HCT116 (cell line): Measurements from ENCODE around the gene PREX1.

Source experiments
- ATF3 ChIP-seq: IDR thresholded peaks from 2 replicates; pipeline ENCODE4 v1.6.1; 2012
- CTCF ChIP-seq, 3 experiments: fragments of 200-600 bp in 1 of 3; sonication (generic) in 1 of 3; IDR thresholded peaks in 2 of 3; conservative IDR thresholded peaks in 1 of 3; 2 replicates each; pipeline ENCODE4 v1.5.1; 2012 to 2017; ENCODE audit warnings: low read depth in 2 of 3, low read length in 2 of 3, antibody characterized with exemption in 1 of 3, borderline replicate concordance in 1 of 3, control low read depth in 1 of 3, mild to moderate bottlenecking in 1 of 3, mixed read lengths in 1 of 3, mixed run types in 1 of 3, moderate library complexity in 1 of 3; ENCODE audit not compliant: insufficient read depth in 1 of 3
- ELF1 ChIP-seq: IDR thresholded peaks from 2 replicates; pipeline ENCODE4 v1.6.1; 2012; ENCODE audit warnings: low read depth, borderline replicate concordance
- EZH2 ChIP-seq: fragments of 200-600 bp; sonication (generic); IDR thresholded peaks from 2 replicates; pipeline ENCODE4 v1.6.1; 2017; ENCODE audit warnings: antibody characterized with exemption, mixed run types
- EZH2phosphoT487 ChIP-seq: fragments of 200-600 bp; IDR thresholded peaks from 2 replicates; pipeline ENCODE4 v1.6.1; 2018; ENCODE audit warnings: antibody characterized with exemption, borderline replicate concordance
- POLR2A ChIP-seq: IDR thresholded peaks from 2 replicates; pipeline ENCODE4 v1.7.0; 2011; ENCODE audit warnings: borderline replicate concordance; ENCODE audit not compliant: insufficient read depth, insufficient read length; ENCODE audit errors: extremely low read depth
- POLR2AphosphoS5 ChIP-seq: IDR thresholded peaks from 2 replicates; pipeline ENCODE4 v1.6.1; 2011; ENCODE audit warnings: mild to moderate bottlenecking, low read depth, low read length, moderate library complexity
- RAD21 ChIP-seq: IDR thresholded peaks from 2 replicates; pipeline ENCODE4 v1.6.1; 2012; ENCODE audit warnings: low read depth, mild to moderate bottlenecking
- TCF7L2 ChIP-seq: IDR thresholded peaks from 2 replicates; pipeline ENCODE4 v1.7.0; 2011; ENCODE audit warnings: borderline replicate concordance, inconsistent platforms; ENCODE audit not compliant: insufficient read depth, insufficient read length; ENCODE audit errors: extremely low read depth
- YY1 ChIP-seq: IDR thresholded peaks from 2 replicates; pipeline ENCODE4 v1.6.1; 2011; ENCODE audit warnings: low read length, low read depth, moderate library complexity, mild to moderate bottlenecking; ENCODE audit not compliant: insufficient replicate concordance; ENCODE audit errors: extremely low read depth
- TF ChIP-seq, protein P1 (sequence below): IDR thresholded peaks from 2 replicates; pipeline ENCODE4 v1.6.1; 2012; ENCODE audit warnings: low read depth

- no peak for TF ChIP-seq EZH2phosphoT487
- TF ChIP-seq POLR2A, result no peak
- TF ChIP-seq CTCF (IDR thresholded peaks at IDR 0.05 in 2 of 3, conservative IDR thresholded peaks at IDR 0.05 in 1 of 3; ENCODE audit: borderline replicate concordance in 1 of 3, insufficient read depth in 1 of 3, low read depth in 2 of 3, low read length in 2 of 3), result no peak
- TF ChIP-seq ATF3, result no peak
- TF ChIP-seq, protein P1, sequence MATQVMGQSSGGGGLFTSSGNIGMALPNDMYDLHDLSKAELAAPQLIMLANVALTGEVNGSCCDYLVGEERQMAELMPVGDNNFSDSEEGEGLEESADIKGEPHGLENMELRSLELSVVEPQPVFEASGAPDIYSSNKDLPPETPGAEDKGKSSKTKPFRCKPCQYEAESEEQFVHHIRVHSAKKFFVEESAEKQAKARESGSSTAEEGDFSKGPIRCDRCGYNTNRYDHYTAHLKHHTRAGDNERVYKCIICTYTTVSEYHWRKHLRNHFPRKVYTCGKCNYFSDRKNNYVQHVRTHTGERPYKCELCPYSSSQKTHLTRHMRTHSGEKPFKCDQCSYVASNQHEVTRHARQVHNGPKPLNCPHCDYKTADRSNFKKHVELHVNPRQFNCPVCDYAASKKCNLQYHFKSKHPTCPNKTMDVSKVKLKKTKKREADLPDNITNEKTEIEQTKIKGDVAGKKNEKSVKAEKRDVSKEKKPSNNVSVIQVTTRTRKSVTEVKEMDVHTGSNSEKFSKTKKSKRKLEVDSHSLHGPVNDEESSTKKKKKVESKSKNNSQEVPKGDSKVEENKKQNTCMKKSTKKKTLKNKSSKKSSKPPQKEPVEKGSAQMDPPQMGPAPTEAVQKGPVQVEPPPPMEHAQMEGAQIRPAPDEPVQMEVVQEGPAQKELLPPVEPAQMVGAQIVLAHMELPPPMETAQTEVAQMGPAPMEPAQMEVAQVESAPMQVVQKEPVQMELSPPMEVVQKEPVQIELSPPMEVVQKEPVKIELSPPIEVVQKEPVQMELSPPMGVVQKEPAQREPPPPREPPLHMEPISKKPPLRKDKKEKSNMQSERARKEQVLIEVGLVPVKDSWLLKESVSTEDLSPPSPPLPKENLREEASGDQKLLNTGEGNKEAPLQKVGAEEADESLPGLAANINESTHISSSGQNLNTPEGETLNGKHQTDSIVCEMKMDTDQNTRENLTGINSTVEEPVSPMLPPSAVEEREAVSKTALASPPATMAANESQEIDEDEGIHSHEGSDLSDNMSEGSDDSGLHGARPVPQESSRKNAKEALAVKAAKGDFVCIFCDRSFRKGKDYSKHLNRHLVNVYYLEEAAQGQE, result no peak
- TF ChIP-seq EZH2, result no peak
- TF ChIP-seq POLR2AphosphoS5, result no peak
- TF ChIP-seq RAD21, result no peak
- no peak for TF ChIP-seq YY1
- no peak for TF ChIP-seq TCF7L2
- no peak for TF ChIP-seq ELF1
These were observed 33.4 kb downstream of the PREX1 start for GRCh38 chr20:48794360-48794759.
